GM21619 (cell line): ENCODE measurements around the gene RALGPS1.
"Not testable (repeated sequence)": the region's sequence is repeated elsewhere in the genome, so short reads cannot be mapped to it uniquely, and the experiment has no call there.

Experiments used
- ATAC-seq: cut with Tn5 transposase; IDR thresholded peaks from one replicate; pipeline ENCODE4 v1.9.1; 2021; ENCODE audit not compliant: unreplicated experiment

RALGPS1 gene

DNA sequence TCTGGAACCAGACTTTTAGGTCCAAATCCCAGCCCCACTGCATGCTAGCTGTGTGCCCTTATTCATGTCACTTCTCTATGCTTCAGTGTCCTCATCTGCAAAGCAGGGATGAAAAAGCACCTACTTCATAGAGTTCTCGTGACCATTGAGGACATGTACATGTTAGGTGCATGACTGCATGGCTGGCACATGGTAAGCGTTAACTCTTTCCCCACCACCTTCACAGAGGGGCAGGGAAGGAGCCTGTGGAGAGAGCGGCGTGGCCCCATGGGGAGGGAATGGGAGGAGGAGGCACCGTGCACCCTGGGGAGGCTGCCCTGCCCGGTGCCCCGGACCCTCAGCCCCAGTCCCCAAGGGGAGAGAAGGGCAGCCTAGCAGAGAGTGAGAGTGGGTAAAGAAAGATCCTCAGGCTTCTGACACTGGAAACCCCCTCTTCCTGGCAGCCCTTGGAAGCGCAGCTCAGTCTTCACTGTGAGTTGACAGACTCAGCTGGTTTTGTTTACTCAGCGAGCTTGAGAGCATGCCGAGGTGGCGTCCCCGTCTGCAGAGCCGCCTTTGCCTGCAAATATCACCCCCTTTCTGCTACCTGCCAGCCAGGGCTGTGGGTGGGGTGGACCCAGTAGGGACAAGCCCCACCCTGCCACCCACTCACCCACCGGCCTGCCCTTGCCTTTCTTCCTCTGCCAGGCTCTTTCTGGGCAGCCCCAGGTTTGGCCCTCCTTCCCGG lies 218.5 kb downstream of the RALGPS1 start:
- ATAC-seq: no peak

- ATAC-seq: no peak
These were observed 219.2 kb downstream of the RALGPS1 start for GRCh38 chr9:127133739-127134167.

GRCh38 chr9:127135056-127135745 lies 220.6 kb downstream of the RALGPS1 start:
- ATAC-seq: no peak

DNA sequence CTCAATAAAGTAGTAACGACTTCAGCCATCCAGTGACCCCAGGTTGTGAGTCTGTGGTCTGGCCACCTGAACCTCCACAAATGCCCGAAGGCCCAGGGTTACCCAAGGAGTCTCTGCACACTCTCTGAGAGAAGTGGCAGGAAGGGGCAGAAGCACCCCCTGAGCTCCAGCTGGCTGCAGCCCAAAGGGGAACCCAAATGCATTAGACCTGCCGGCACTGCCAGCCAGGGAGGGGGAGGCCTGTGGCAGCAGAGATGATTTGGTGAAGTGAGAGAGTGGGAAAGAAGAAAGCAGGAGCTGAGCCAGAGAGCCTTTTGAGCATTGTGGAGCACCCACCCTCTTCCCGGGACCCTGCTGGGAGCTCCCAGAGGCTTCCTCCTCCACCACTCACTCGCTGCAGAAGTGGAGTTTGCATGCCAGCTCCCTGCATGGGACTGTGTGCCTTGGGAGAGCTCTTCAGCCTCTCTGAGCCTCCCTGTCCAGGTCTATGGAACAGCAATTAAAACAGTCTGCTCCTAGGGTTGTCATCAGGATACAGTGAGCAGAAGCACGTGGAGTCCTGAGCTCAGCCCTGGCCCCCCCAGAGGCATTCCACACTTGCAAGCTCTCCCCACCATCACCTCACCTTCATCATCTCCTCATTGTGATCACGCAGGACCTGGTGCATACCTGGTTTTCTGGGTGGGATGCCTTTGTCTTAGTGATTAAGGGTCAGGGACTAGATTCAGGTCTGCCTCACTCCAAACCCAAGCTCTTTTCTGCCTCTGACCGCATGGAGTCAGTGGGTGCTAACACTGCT lies 221.7 kb downstream of the RALGPS1 start:
- no peak for ATAC-seq

DNA sequence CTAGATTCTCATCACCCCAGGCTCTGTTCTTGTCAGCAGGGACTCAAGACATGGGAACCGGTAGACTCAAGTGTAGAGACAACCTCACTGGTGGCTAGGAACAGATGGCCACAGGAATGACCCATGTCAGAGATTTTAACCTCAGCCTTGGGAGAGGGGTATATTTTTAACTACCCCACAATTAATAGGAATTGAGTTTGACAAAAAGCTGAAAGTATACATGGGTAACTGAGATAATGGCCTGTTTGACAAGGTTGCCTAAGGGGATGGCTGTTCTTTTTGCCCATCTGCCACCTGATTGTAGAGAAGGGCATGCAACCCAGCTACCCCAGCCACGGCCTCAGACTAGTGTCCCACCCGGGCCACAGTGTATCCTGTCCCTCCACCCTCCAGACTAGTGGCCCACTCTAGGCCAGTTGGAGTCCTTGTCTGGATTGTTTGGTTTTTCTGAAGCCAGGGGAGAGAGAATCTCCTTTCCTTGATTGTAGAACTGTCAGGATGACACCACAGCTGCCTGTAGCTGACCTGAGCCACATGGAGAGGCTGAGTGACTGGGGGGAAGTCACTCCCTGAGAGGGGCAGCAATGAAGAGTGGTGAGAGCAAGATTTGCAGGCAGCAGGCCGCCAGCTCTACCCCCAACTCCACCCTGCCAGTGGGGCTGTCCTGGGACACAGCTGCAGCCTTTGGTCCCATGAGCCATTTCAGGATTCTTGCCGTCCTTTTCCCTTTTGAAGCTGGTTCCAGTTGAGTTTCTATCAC lies 222.5 kb downstream of the RALGPS1 start:
- ATAC-seq: no peak

DNA sequence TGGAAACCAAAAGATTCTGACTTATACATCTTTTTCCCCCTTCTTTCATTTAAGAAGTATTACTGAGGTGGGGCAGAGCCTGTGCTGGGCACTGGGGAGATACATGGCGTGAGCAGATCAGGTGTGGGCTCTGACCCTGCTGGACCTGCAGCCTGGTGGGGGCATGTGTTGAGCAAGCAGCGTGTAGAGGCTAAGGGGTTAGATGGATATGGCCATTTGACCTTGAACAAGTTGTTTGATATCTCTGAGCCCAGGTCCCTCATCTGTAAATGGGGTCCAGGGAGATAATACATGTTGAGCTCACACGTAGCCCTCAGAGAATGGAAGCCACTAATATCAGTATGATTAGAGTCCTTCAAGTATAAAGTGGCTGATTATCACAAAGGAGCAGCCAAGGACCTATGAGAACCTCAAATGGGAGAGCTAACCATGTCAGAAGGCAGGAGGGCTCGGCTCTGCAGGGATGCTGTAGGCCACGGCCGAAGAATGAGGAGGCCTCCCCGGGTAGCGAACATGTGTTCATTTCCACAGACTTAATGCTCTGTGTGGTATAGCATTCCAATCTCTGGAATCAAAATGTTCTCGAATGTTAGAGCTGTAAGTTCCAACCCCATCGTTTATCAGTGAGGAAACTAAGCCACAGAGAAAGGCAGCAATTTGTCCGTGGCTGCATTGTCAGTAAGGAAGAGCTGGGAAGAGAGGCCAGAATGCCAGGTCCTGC lies 223.2 kb downstream of the RALGPS1 start:
- no peak for ATAC-seq

GRCh38 chr9:127138444-127138843 lies 223.9 kb downstream of the RALGPS1 start:
- no peak for ATAC-seq

- no peak for ATAC-seq
These were observed 224.6 kb downstream of the RALGPS1 start for GRCh38 chr9:127139071-127139731.

GRCh38 chr9:127139775-127140174 lies 225.2 kb downstream of the RALGPS1 start:
- ATAC-seq: no peak

- ATAC-seq: no peak
These were observed 225.6 kb downstream of the RALGPS1 start for GRCh38 chr9:127140181-127140580.

GRCh38 chr9:127140842-127141675 lies 226.5 kb downstream of the RALGPS1 start:
- no peak for ATAC-seq

DNA sequence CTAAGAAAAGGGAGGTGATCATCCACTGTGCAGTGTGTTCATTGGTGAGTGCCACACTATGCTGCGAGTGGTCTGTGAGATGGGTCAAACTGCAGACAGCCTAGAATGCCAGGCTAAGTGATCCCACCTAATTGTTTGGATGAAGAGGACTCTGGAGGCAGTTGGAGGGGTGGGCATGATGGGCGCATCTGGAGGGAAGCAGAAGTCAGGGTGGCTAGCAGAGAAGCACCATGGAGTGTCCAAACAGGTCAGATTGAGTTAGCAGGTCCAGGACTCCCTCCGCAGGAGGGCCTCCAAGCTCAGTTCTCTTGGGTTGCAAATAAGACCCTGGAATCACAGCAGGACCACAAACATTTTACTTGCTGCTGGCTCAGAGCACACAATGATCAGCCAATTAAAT lies 227.7 kb downstream of the RALGPS1 start:
- ATAC-seq: no peak

DNA sequence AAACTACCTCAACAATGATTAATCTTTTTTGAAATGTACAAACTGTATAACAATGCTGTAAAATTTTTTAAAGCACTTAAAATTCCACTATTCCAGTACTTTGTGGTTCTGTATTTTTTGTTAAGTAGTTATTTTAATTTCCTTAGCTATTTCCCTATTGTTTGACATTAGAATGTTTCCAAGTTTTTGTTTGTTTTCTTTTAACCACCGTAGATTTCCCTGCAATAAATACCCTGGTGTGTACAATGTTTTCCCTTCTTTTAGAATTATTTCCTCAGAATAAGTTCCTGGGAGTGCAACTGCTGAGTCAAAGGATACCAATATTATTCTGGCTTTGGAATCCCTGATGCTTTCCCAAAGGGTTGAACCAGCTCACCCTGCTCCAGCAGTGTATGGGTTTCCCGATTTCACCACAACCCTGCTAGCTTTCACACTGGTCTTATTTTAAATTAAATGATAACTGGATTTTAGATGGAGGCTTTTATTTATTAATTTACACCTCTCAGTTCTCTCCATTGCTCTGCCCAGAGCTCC lies 228.4 kb downstream of the RALGPS1 start:
- no peak for ATAC-seq

DNA sequence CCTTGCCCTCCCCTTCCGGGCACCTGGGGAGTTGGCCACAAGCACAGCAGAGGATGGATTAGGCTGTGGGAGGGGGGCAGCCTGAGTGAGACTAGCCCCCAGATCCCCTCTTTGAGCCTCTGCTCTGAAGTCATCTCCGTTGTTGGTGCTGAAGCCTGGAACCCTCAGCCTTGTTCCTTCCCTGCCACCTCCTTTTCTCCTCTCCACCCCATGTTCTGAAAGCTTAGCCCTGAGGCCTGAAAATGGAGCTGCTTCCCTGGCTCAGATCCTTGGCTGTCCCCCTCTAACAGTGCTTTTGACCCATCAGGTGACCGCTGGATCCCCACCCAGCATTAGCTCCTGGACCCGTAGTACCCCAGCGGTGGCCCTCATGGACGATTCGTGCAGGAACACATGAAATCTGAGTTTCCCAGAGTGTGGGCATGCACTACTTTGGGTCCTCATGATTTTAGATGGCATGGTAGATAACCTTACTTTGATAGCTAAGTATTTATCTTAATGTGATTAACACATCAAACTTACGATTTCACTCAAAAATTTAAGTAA lies 229.4 kb downstream of the RALGPS1 start:
- no peak for ATAC-seq

GRCh38 chr9:127144670-127145445 lies 230.3 kb downstream of the RALGPS1 start:
- no peak for ATAC-seq

GRCh38 chr9:127146841-127147240 lies 232.3 kb downstream of the RALGPS1 start:
- not testable (repeated sequence) for ATAC-seq

DNA sequence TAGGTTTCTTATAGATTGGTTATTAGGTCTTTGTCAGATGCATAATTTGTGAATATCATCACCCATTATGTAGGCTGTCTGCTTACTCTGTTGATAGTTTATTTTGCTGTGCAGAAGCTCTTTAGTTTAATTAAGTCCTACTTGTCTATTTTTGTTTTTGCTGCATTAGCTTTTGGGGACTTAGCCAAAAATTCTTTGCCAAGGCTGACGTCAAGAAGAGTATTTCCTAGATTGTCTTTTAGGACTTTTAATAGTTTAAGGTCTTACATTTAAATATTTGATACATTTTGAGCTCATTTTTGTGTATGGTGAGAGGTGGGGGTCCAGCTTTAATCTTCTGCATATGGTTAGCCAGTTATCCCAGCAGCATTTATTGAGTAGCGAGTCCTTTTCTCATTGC lies 232.7 kb downstream of the RALGPS1 start:
- no peak for ATAC-seq

DNA sequence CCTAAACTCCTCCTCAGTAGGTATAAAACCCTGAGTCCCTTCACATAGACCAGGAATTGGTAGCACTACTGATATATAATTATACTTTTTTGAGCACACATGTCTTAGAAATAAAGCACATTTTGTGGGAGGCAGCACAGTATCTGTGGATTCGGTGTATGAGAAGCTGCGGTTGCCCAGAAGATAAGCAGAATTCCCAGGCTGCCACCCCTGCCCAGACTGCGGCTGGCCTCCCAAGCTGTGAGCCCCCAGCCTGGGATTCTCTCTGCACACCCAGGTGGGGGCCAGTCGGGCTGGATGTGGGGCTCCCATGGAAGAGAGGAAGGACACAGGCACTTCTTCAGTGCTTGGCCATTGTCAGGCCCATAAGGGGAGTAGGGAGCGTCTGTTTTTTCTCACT lies 233.4 kb downstream of the RALGPS1 start:
- ATAC-seq: no peak
